Stomach (tissue), 9 donors: ENCODE measurements around the gene TMEM179. TPM values are rescaled to one million over a fixed set of nuclear protein-coding genes. Genes with fewer than 3 reads are reported as not detected.

ENCODE experiments used
- DNase-seq, 2 donors: peaks; one replicate each; pipeline versions ENCODE4 v3.0.0 to v3.0.0-alpha.2; 2013 to 2019
- H3K27ac ChIP-seq, 5 donors: fragments of 200-600 bp in 4 of 5; sonication (generic) in 4 of 5; one replicate each; pipeline ENCODE4 v1.5.1; 2013 to 2019; ENCODE audit warnings: mild to moderate bottlenecking in 1 of 5, moderate library complexity in 1 of 5
- H3K27me3 ChIP-seq, 3 donors: fragments of 200-600 bp; sonication (generic); one replicate each; pipeline ENCODE4 v1.5.1; 2017 to 2019; ENCODE audit warnings: mixed run types in 1 of 3
- H3K36me3 ChIP-seq, 4 donors: fragments of 200-600 bp; sonication (generic); 1 replicate in 3 of 4; 2 replicates in 1 of 4; pipeline ENCODE4 v1.5.1; 2016 to 2019
- H3K4me1 ChIP-seq, 4 donors: fragments of 200-600 bp; sonication (generic); one replicate each; pipeline ENCODE4 v1.5.1; 2016 to 2019
- H3K4me3 ChIP-seq, 4 donors: fragments of 200-600 bp; sonication (generic) in 3 of 4; one replicate each; pipeline ENCODE4 v1.5.1; 2016 to 2019; ENCODE audit warnings: mild to moderate bottlenecking in 1 of 4
- H3K9me3 ChIP-seq, 4 donors: fragments of 200-600 bp; sonication (generic); one replicate each; pipeline ENCODE4 v1.5.1; 2016 to 2019
- CTCF ChIP-seq, 7 experiments: fragments of 450-650 bp in 4 of 7; fragments of 200-600 bp in 3 of 7; sonication (generic) in 3 of 7; IDR thresholded peaks; one replicate each; pipeline ENCODE4 v1.5.1; 2016 to 2019; ENCODE audit warnings: antibody characterized with exemption in 7 of 7, control low read depth in 2 of 7, mild to moderate bottlenecking in 1 of 7
- EP300 ChIP-seq: sonication (generic); formaldehyde crosslinking; IDR thresholded peaks from one replicate; pipeline ENCODE4 v1.6.1; 2017; ENCODE audit warnings: antibody characterized with exemption
- POLR2A ChIP-seq, 4 donors: fragments of 450-650 bp; IDR thresholded peaks; one replicate each; pipeline ENCODE4 v1.6.1; 2016; ENCODE audit warnings: antibody characterized with exemption in 4 of 4, control low read depth in 2 of 4, mild to moderate bottlenecking in 1 of 4, moderate library complexity in 1 of 4
- POLR2AphosphoS5 ChIP-seq, 3 donors: sonication (generic); formaldehyde crosslinking; IDR thresholded peaks; one replicate each; pipeline ENCODE4 v1.6.1; 2016; ENCODE audit warnings: antibody characterized with exemption in 3 of 3
- WGBS, 5 donors: extraction: QIAGEN DNeasy Blood & Tissue Kit in 3 of 5; methylation state at CpG; one replicate each; pipeline versions ENCODE4 v1.1.5 to v1.1.7; 2013 to 2018; 5-methylcytosine and 5-hydroxymethylcytosine counted together
- intact Hi-C: fragments of 100-400 bp; cut with DNase I; formaldehyde crosslinking; loops from one replicate; pipeline ENCODE4 v1.15.1; 2023; ENCODE audit warnings: low total_unique reads
- polyA plus RNA-seq, 3 donors: library from polyadenylated mRNA; stranded (reverse); fragments of 200-250 nt; gene quantifications; one replicate each; pipeline ENCODE4 v1.2.3, GENCODE V29; 2013
- total RNA-seq, 5 donors: library from RNA; depleted of rRNA; stranded (reverse); fragments of >200 nt; gene quantifications; one replicate each; pipeline versions ENCODE4 v1.1.0 to v1.2.3, GENCODE V29; 2014 to 2016
- donor health status: healthy with polysubstance abuse.
- donor health status: Bipolar disorder and iron deficiency.
- donor health status: healthy.

TMEM179 gene
- total and polyA plus RNA-seq, 8 donors: 0.58 to 4.6 (median 0.92) TPM; not detected in 3

- H3K27ac ChIP-seq: no peak overlapping the region
- H3K36me3 ChIP-seq: no peaks in the 10 kb centered on the region
- H3K9me3 ChIP-seq: no peaks in the 10 kb centered on the region
- intact Hi-C loops: no loop called here
- peak in 1 of 2 donors; percentile 74 for DNase-seq
- H3K4me1 ChIP-seq: peaks cover 5 to 9% (median 7%) of the 10 kb centered on the region in 4 donors
- H3K27me3 ChIP-seq: peaks cover 0 to 99% (median 30%) of the 10 kb centered on the region in 3 donors
- no peak overlapping the region for H3K4me3 ChIP-seq
- TF ChIP-seq POLR2A (IDR thresholded peaks at IDR 0.05) (no peak), EP300 (no peak), POLR2AphosphoS5 (IDR thresholded peaks at IDR 0.05) (no peak), CTCF (IDR thresholded peaks at IDR 0.05) (no peak)
- 24 to 39% (median 34%) methylated on average over 8 to 14 of the region's 14 CpGs for WGBS, 5 donors
Observed at GRCh38 chr14:104600141-104600643, 4.4 kb downstream of the TMEM179 start.

- peaks cover 0 to 99% (median 23%) of the 10 kb centered on the region in 3 donors for H3K27me3 ChIP-seq
- 75 to 96% (median 92%) methylated on average over 7 of the region's 7 CpGs for WGBS, 5 donors
Observed at GRCh38 chr14:104599446-104599845, 5.1 kb downstream of the TMEM179 start.

GRCh38 chr14:104598910-104599273 is 5.7 kb downstream of the TMEM179 start:
- Histone ChIP-seq H3K4me3 (no peak overlapping the region), H3K36me3 (no peaks in the 10 kb centered on the region), H3K4me1 (peaks cover under 1 to 6% (median 1%) of the 10 kb centered on the region in 4 donors), H3K9me3 (no peaks in the 10 kb centered on the region), H3K27me3 (peaks cover 0 to 94% (median 17%) of the 10 kb centered on the region in 3 donors), H3K27ac (no peak overlapping the region)
- intact Hi-C loops: no loop called here
- DNase-seq: no peak
- WGBS, 5 donors: 88 to 100% (median 93%) methylated on average over 3 to 12 of the region's 12 CpGs
- no peak for TF ChIP-seq CTCF (IDR thresholded peaks at IDR 0.05)
- TF ChIP-seq POLR2AphosphoS5 (IDR thresholded peaks at IDR 0.05): no peak
- no peak for TF ChIP-seq EP300
- no peak for TF ChIP-seq POLR2A (IDR thresholded peaks at IDR 0.05)

More at GRCh38 chr14:104599446-104599845, 5.1 kb downstream of the TMEM179 start:
- Histone ChIP-seq H3K4me1 (peaks cover 5 to 8% (median 6%) of the 10 kb centered on the region in 4 donors), H3K36me3 (no peaks in the 10 kb centered on the region), H3K9me3 (no peaks in the 10 kb centered on the region), H3K4me3 (no peak overlapping the region), H3K27ac (no peak overlapping the region)
- DNase-seq: no peak
- TF ChIP-seq EP300 (no peak), CTCF (IDR thresholded peaks at IDR 0.05) (no peak), POLR2A (IDR thresholded peaks at IDR 0.05) (no peak), POLR2AphosphoS5 (IDR thresholded peaks at IDR 0.05) (no peak)
- intact Hi-C loops: no loop called here

GRCh38 chr14:104598039-104598909 is 6.3 kb downstream of the TMEM179 start:
- Histone ChIP-seq H3K36me3 (no peaks in the 10 kb centered on the region), H3K27me3 (peaks cover 0 to 88% (median 11%) of the 10 kb centered on the region in 3 donors), H3K9me3 (no peaks in the 10 kb centered on the region), H3K4me3 (no peak overlapping the region), H3K4me1 (peaks cover 0 to 7% (median 0%) of the 10 kb centered on the region in 4 donors), H3K27ac (no peak overlapping the region)
- intact Hi-C loops: no loop called here
- no peak for TF ChIP-seq POLR2A (IDR thresholded peaks at IDR 0.05)
- 60 to 67% (median 63%) methylated on average over 18 to 28 of the region's 28 CpGs for WGBS, 5 donors
- DNase-seq: peak in 1 of 2 donors; percentile 43
